ENCODE results near the gene PLEKHO1. TPM values are rescaled to one million over a fixed set of nuclear protein-coding genes. Genes with fewer than 3 reads are reported as not detected.
A peak's percentile ranks its signal among the peaks of the same experiment; 100 is the strongest.
"Not testable (repeated sequence)": the region's sequence is repeated elsewhere in the genome, so short reads cannot be mapped to it uniquely, and the experiment has no call there.

The PLEKHO1 gene
- total RNA-seq: 3.8 TPM

GRCh38 chr1:150149271-150150132 lies at the start of gene PLEKHO1:
Gene PLEKHO1, plus strand, starts transcription at chr1:150149916. Its CDS starts 342 bp downstream, at chr1:150150258.
- peak; percentile 71 for DNase-seq (ENCODE audit: low spot score)
- peak; percentile 85 for ATAC-seq

- no peak for ATAC-seq
- no peak for DNase-seq (ENCODE audit: low spot score)
These were observed 46.7 kb upstream of the PLEKHO1 start for GRCh38 chr1:150102986-150103385.

GRCh38 chr1:150106341-150106740 lies 43.4 kb upstream of the PLEKHO1 start:
- ATAC-seq: no peak
- DNase-seq (ENCODE audit: low spot score): no peak

GRCh38 chr1:150109586-150109985 lies 40.1 kb upstream of the PLEKHO1 start:
- ATAC-seq (no peak), DNase-seq (ENCODE audit: low spot score) (no peak)

GRCh38 chr1:150110116-150110515 lies 39.6 kb upstream of the PLEKHO1 start:
- no peak for ATAC-seq
- DNase-seq (ENCODE audit: low spot score): no peak

GRCh38 chr1:150111670-150112069 lies 38.0 kb upstream of the PLEKHO1 start:
- DNase-seq (ENCODE audit: low spot score) (no peak), ATAC-seq (no peak)

GRCh38 chr1:150115121-150115520 lies 34.6 kb upstream of the PLEKHO1 start:
- DNase-seq (ENCODE audit: low spot score) (no peak), ATAC-seq (no peak)

GRCh38 chr1:150118716-150119115 lies 31.0 kb upstream of the PLEKHO1 start:
- ATAC-seq: no peak
- DNase-seq (ENCODE audit: low spot score): no peak

GRCh38 chr1:150121236-150121862 lies 28.4 kb upstream of the PLEKHO1 start:
- ATAC-seq (no peak), DNase-seq (ENCODE audit: low spot score) (no peak)

- DNase-seq (ENCODE audit: low spot score) (no peak), ATAC-seq (no peak)
These were observed 22.9 kb upstream of the PLEKHO1 start for GRCh38 chr1:150126811-150127210.

GRCh38 chr1:150127464-150127863 lies 22.3 kb upstream of the PLEKHO1 start:
- DNase-seq (ENCODE audit: low spot score) (no peak), ATAC-seq (no peak)

- DNase-seq (ENCODE audit: low spot score): no peak
- no peak for ATAC-seq
These were observed 21.8 kb upstream of the PLEKHO1 start for GRCh38 chr1:150127868-150128267.

- no peak for ATAC-seq
These were observed 17.3 kb upstream of the PLEKHO1 start for GRCh38 chr1:150132372-150132771.

GRCh38 chr1:150134537-150134936 lies 15.2 kb upstream of the PLEKHO1 start:
- DNase-seq (ENCODE audit: low spot score): no peak
- ATAC-seq: no peak

More at GRCh38 chr1:150132372-150132771, 17.3 kb upstream of the PLEKHO1 start:
- no peak for DNase-seq (ENCODE audit: low spot score)

GRCh38 chr1:150135400-150135799 lies 14.3 kb upstream of the PLEKHO1 start:
- not testable (repeated sequence) for DNase-seq (ENCODE audit: low spot score); ATAC-seq

GRCh38 chr1:150138044-150138443 lies 11.7 kb upstream of the PLEKHO1 start:
- no peak for DNase-seq (ENCODE audit: low spot score)
- no peak for ATAC-seq

GRCh38 chr1:150141452-150141851 lies 8.3 kb upstream of the PLEKHO1 start:
- DNase-seq (ENCODE audit: low spot score) (no peak), ATAC-seq (no peak)

GRCh38 chr1:150142083-150142482 lies 7.6 kb upstream of the PLEKHO1 start:
- DNase-seq (ENCODE audit: low spot score) (no peak), ATAC-seq (no peak)

- ATAC-seq (peak; percentile 42), DNase-seq (ENCODE audit: low spot score) (no peak)
These were observed 5.1 kb upstream of the PLEKHO1 start for GRCh38 chr1:150144606-150145005.

GRCh38 chr1:150146016-150146415 lies 3.7 kb upstream of the PLEKHO1 start:
- not testable (repeated sequence) for ATAC-seq; DNase-seq (ENCODE audit: low spot score)

GRCh38 chr1:150146849-150147542 lies 2.7 kb upstream of the PLEKHO1 start:
- DNase-seq (ENCODE audit: low spot score) (no peak), ATAC-seq (no peak)

All from left lobe of liver (tissue), 2 donors.